Fibroblast of pulmonary artery (primary cell): ENCODE data around the gene USP37.

Source experiments
- DNase-seq: peaks from one replicate; pipeline ENCODE4 v3.0.0-alpha.2; 2010; ENCODE audit warnings: low read depth
- H3K4me3 ChIP-seq: replicated peaks from 2 replicates; pipeline ENCODE4 v1.5.1; 2011; ENCODE audit warnings: low read depth, mild to moderate bottlenecking, control low read depth, low read length, moderate library complexity
- CTCF ChIP-seq: IDR thresholded peaks from 2 replicates; pipeline ENCODE4 v1.5.1; 2011; ENCODE audit warnings: mild to moderate bottlenecking, control low read depth, low read length, inconsistent platforms; ENCODE audit errors: missing control alignments

USP37 gene

GRCh38 chr2:218405746-218406208, 162.4 kb downstream of the USP37 start:
- TF ChIP-seq CTCF, result no peak
- H3K4me3 ChIP-seq, result peak overlapping the region; percentile 30
- no peak for DNase-seq

GRCh38 chr2:218405086-218405745, 162.9 kb downstream of the USP37 start:
- no peak overlapping the region for H3K4me3 ChIP-seq
- no peak for TF ChIP-seq CTCF
- no peak for DNase-seq

GRCh38 chr2:218404351-218405085, 163.6 kb downstream of the USP37 start:
- TF ChIP-seq CTCF, result no peak
- H3K4me3 ChIP-seq, result no peak overlapping the region
- no peak for DNase-seq

- no peak overlapping the region for H3K4me3 ChIP-seq
- DNase-seq, result no peak
- no peak for TF ChIP-seq CTCF
Observed at GRCh38 chr2:218403810-218404209, 164.3 kb downstream of the USP37 start.

GRCh38 chr2:218402911-218403411, 165.2 kb downstream of the USP37 start:
- TF ChIP-seq CTCF, result no peak
- no peak overlapping the region for H3K4me3 ChIP-seq
- no peak for DNase-seq

GRCh38 chr2:218402491-218402901, 165.7 kb downstream of the USP37 start:
- H3K4me3 ChIP-seq, result no peak overlapping the region
- DNase-seq, result no peak

More at GRCh38 chr2:218402491-218402901, 165.7 kb downstream of the USP37 start:
- no peak for TF ChIP-seq CTCF
